ENCODE data around the gene ID3.
A peak's percentile ranks its signal among the peaks of the same experiment; 100 is the strongest.
"Not testable (repeated sequence)": the region's sequence is repeated elsewhere in the genome, so short reads cannot be mapped to it uniquely, and the experiment has no call there.

The ID3 gene

DNA sequence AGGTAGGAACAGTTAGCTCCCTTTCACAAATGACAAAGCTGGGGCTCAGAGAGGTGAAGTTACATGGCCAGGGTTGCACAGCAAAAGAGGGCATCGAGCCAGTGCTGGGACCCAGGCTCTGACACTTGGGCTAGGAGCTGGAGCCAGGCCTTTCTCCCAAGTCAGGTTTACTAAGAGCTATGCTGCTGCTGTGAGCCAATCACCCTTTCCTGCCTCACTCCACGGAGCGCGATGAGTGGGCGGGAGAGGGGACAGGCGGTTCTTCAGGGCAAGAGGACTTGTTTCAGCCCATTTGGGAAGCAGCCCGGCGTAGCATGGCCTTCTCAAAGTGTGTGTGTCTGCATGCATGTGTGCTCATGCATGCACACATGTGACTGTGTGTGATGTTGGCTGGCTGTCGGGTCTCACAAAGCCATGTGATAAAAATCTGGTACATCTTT, 10.6 kb downstream of the ID3 start:
- no peak for DNase-seq (ENCODE audit: low read depth)

DNA sequence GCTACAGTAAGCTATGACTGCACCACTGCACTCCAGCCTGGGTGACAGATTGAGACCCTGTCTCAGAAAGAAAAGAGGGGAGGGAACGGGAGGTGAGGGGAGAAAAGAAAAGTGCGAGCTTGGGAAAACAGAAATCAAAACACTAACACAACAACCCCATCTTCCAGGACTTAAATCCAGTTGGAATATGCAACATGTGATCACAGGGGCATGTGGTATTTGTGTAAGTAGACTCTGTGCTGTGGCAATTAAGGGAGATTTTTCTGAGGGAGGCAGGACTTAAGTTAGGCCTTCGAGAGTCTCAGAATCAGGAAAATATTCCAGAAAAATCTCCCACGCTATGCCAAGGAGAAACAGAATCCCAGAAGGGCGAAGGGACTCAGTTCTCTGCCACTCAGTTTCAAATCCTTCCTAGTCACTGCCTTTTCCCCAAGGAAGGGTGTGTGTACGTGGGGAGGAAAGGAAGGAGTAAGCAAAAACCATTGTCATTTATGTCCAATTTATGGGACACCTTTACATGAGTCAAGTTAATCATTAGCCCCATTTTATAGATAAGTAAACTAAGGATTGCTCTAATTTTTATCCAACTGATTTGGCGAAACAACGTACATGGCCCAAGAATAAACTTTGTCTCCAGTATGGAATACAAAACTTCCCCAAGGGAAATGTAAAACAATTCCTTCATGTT, 12.3 kb downstream of the ID3 start:
- no peak for DNase-seq (ENCODE audit: low read depth)

DNA sequence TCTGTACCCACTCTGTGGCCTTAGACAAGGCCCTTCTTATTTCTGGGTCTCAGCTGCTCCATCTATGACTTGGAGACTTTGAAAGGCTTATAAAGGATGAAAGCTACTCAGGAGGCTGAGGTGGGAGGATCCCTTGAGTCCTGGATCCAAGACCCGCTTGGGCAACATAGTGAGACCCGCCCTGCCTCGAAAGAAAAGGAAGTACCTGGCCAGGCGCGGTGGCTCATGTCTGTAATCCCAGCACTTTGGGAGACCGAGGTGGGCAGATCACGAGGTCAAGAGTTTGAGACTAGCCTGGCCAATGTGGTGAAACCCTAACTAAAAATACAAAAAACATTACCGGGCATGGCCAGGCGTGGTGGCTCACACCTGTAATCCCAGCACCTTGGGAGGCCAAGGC, 13.4 kb downstream of the ID3 start:
- no peak for DNase-seq (ENCODE audit: low read depth)

DNA sequence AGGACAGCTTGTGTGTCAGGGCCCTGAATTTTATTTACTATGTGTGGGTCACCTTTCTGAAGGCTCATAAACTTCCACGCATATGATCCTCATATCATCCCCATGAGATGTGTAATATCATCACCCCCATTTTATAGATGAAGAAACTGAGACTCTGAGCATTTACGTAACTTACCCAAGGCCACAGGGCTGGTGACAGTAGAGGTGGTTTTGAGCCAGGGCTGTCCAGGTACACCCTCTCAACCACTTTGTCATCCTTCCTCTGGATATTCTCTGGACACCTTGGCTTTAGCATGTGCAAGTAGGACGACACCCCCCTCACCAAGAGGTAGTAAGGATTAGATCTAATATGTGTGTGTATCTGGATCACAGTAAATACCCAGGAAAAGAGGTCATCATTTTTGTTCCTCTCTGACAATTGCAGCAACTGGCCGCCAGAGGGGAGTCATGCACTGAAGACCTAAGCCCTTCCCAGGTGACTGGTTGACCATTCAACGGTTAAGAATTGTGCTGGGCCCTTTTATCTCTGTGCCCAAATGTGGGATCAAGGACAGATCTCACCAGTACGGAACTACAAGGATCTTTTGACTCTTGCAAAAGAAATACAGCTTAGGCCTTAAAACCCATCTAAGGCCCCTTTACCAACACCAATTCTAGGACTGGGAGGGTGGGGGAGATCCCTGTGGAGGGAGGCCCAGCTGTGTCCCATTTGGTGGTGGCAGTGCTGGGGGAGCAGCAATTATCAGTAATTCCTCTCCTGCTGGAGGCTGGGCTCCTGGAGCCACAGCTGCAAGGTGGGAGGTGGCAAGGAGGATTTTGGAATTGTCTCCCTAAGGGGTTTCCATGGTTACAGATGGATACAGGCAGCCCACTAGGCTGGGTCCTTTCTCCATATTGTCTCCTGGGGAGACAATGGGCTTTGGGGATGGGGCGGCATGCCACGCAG, 14.6 kb downstream of the ID3 start:
- peak; percentile 66 for DNase-seq (ENCODE audit: low read depth)

DNA sequence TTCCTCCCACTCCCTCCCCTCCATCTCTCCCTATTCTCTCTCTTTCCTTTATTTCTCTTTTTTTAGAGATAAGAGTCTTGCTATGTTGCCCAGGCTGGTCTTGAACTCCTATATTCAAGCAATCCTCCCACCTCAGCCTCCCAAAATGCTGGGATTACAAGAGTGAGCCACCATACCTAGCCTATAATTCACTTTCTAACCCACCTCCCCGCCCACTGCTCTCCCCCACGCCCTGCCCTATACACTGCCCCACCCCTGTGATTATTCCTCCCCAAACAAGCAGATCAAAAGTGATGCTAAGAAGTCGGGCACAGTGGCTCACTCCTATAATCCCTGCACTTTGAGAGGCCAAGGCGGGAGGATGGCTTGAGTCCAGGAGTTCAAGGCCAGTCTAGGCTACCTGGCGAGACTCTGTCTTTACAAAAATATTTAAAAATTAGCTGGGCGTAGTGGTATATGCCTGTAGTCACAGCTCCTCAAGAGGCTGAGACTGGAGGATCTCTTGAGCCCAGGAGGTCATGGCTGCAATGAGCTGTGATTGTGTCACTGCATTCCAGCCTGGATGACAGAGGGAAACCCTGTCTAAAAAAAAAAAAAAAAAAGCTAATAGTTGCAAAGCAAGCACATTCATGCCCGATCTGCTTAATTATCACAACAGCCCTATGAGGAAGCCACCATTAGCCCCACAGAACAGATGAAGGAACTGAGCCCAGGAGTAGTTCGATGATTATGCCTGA, 15.4 kb downstream of the ID3 start:
- DNase-seq (ENCODE audit: low read depth), result no peak

DNA sequence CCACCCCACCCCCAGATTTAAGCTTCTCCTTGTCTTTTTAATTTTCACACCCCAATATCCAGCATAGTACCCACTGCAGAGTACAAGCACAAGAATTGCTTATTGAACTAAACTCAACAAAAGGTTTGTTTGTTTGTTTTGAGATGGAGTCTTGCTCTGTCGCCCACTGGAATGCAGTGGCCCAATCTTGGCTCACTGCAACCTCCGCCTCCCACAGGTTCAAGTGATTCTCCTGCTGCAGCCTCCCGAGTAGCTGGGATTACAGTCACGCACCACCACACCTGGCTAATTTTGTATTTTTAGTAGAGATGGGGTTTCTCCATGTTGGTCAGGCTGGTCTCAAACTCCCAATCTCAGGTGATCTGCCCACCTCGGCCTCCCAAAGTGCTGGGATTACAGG, 16.4 kb downstream of the ID3 start:
- DNase-seq (ENCODE audit: low read depth), result not testable (repeated sequence)

DNA sequence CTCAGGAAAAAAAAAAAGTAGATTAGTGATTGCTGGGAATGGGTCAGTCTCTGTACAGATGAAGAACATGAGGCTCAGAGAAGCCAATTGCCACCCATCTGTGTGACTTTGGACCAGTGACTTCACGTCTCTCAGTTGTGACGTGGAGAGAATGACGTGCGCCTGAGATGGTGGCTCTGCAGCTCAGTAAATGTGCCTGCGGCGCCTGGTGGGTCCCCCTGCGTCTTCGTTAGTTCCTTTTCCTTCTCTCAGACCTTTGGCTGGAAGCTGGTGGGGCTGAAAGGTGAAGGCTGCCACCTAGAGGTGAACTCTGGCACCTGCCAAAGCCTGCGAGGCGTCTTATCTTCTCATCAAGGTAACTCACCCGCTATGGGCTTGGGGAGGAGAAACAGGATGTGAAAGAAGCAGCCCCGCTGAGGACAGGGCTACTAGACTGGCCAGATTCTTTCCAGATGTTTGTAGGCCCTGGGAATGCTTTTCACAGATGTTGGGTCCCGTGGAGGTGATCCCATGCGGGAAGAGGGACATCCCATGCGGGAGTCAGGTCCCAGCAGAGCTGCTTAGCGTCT, 19.5 kb downstream of the ID3 start:
- DNase-seq (ENCODE audit: low read depth), result peak; percentile 84

DNA sequence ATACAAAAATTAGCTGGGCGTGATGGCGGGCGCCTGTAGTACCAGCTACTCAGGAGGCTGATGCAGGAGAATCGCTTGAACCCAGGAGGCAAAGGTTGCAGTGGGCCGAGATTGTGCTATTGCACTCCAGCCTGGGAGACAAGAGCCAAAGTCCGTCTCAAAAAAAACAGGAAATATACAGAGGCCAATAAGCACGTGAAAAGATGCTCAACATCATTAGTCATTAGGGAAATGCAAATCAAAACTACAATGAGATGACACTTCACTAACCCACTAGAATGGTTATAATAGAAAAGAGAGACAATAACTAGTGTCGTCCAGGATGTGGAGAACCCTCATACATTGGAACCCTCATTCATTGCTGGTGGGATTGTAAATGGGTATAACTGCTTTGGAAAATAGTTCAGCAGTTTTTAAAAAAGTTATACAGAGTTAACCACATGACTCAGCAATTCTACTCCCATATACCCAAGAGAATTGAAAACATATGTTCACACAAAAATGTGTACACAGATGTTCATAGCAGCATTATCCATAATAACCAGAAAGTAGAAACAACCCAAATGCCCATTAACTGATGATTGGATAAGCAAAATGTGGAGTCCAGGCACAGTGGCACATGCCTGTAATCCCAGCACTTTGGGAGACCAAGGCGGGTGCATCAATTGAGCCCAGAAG, 21.9 kb downstream of the ID3 start:
- no peak for DNase-seq (ENCODE audit: low read depth)

DNA sequence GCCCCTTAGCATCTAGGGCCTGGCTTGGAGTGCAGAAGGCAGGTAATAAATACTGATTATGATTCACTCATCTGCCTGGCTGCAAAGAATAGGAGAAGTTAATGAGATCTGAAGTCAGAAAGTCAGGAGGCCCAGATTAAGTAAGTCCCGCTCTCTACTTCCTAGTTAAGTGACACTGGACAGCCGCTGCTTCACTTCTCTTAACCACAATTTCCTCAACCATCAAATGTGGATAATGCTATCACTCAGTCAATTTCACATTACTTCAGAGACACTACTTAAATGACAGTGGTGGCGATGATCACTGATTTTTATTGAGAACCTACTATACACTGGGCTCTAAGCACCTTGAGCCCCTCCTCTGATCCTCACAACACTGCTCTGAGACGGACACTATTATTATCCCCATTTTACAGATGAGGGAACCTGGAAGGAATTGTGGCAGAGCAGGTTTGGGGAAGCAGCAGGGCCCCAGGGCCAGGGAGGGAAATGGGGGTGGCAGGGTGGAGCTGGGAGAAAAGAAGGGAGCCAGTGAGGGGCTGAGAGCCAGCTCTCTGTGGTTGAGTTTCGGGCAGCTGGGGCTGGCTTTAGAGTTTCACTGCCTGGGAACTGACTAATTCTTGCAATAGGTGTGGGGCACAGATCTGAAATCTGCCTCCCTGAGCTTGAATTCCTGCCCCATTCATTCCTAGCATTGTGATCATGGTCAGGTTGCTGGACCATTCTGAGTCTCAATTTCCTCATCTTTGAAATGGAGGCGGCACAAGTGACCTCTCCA, 25.9 kb downstream of the ID3 start:
- DNase-seq (ENCODE audit: low read depth), result no peak

DNA sequence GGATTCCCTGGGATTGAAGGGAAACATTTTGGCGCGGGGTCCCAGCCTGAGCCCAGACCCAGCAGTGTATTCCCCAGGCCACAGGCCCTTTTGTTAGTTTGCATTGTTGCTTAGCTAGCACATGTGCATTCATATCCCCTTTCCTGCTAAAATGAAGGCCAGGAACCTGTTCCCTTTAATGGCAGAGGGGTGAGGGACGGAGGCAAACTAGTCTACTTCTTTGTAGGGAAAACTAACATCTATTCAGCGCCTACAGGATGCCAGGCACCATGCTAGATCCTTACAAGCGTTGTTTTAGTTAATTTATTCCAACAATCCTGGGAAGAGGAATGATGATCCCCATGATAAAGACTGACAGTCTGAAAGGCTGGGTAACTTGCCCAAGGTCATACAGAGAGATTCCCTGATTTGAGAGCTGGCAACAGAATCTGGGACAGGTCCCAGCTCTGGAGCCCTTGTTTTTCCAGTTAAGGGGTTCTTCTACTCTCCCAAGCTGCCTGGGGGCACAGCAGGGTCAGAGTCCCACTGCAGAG, 27.7 kb downstream of the ID3 start:
- DNase-seq (ENCODE audit: low read depth), result no peak

DNA sequence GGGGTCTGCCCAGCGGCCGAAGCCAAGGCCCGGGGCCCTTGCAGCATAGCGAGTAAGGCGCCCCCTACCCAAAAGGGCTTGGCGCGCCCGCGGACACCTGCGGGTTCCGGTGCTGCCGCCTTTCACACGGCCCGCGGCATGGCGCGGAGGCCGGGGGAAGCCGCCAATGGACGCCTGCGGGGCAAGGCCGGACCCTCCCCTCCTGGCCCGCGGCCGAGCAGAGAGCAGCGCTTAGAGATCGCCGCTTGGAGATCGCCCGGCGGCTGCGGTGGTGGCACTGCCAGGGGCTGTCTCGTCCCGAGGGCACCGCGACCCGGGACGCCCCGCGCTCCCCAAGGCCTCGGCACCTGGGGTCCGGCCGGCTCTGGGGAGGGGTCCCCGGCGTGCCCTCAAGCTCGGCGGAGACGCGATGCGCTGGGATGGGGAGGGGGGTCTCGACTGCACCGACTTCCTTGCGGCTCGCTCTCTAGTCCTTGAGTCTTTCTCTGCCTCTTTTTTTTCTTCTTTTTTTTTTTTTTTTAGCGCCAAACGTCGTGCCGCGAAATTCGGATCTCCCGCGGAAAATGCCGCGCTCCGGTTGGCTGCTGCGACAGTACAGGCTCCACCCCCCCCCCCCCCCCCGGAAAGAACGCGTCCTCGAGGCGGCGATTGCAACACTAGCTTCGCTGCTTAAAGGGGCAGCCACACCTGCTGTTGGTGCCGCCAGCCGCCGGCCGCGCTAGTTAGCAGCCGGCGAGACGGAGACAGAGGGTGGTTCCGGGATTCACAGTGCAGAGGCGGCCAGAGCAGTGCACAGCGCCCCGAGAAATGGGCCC, 28.3 kb downstream of the ID3 start, which contains the start of gene E2F2:
Gene E2F2, minus strand, starts transcription at position 487 of the 815 bp plus-strand sequence. Its CDS starts 440 bp downstream, at position 47.
- peak; percentile 73 for DNase-seq (ENCODE audit: low read depth)

DNA sequence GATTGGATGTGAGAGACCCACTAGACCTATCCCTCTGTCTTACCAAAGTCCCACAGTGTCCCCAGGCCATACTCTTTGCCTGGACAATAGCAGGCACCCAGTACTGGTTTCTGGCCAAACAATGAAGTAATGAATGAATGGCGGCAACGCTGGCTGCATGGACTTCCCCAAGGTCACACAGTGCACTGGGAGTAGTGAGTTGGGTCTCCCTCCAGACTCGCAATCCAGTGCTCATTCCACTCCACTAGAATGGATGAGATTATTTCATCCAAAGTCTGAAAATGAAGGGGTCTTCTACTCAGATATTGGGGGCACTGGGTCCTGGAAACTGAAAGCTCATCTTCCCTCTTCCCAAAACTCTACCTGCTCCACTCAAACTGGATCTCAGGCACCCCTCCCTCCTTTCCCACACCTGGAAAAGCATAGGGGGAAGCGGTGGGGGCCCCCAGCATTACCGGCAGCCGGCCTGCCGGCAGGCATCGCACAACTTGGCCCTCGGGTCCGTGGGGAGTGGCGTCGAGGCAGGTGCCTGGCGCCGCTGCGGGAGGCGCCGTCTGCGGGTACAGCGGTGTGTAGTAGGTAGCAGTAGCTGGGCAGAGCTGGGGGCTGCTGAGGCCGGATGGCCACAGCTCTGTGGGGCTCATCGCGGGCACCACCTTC, 29.1 kb downstream of the ID3 start:
- no peak for DNase-seq (ENCODE audit: low read depth)

DNA sequence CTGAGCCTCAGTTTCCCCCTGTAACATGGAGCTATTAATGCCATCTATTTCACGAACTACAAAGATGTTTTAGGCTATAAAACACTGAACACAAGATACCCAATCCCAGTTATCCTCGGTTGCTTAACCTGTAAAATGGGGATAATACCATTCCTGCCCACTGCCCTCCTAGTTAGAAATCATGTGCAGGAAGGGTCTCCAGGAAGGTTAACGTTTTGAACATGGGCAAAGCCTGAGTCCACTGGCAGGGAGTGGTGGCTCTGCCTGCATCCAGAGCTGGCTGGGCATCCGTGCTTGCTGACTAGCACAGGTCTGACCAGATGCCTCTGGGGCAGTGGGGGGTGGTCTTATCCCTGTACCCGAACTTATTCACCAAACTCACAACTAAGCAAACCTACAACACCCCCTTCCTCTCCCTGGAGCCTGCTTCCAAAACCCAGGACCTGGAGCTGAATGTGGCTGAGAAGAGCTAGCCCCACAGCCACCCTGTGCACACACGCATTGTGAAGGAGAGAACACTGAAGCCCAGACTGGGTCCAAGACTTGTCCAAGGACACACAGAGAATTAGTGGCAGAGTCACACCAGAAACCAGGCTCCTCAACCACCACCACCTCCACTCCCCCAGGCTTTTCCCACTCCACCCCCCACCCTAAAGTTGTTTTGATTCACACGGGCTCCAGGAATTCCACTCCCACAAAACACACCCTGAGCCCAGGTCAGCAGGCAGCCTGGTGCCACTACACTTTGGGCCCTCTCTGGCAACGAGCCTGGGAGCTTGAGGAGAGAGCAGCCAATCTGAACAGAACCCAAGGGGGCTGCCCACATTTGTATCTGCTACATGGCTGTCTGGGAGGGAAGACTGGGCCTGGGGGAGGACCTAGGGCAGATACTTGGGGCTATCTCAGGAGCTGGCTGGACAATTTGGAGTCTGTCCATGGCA, 29.9 kb downstream of the ID3 start:
- no peak for DNase-seq (ENCODE audit: low read depth)

DNA sequence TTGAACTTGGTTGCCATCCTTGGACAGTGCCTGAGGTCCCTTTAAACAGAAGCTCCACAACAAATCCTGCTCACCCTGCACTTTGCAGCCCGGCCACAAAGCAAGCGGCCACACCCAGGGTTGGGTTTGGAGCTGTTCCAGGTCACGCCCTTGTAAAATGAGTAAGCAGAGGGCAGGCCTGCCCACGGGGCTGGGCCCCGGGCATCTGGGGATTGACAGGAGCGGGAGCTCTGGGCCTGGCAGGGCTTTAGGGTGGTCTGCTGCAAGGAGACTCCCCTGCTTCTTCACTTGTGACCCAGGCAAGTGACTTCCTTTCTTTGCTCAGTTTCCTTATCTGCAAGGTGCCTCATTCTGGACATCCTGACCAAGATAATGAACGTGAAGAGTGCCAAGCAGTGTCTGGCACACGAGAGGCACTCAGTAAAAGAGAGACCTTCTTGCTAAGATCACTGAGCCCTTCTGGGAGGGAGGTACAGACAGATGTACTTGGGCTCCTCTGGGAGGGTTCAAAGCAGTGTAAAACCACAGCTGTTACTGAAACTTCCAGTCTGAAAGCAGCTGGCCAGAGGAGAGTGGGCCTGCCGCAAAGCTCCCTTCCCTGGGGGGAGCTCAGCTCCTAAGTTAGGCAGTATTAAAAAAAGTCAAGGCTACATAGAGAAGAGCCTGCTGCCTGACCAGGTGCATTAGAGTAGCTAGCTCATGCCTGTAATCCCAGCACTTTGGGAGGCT, 30.9 kb downstream of the ID3 start:
- DNase-seq (ENCODE audit: low read depth), result peak; percentile 62

DNA sequence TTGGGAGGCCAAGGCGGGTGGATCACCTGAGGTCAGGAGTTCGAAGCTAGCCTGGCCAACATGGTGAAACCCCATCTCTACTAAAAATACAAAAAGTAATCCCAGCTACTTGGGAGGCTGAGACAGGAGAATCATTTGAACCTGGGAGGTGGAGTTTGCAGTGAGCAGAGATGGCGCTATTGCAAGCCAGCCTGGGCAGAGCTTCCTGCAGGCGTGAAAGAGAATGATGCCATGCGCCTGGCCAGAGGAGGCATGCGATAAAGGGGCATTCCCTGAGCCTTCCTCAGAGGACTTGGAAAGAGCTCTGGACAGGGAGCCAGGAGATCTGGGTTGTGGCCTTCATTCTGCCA, 31.4 kb downstream of the ID3 start:
- DNase-seq (ENCODE audit: low read depth), result no peak

DNA sequence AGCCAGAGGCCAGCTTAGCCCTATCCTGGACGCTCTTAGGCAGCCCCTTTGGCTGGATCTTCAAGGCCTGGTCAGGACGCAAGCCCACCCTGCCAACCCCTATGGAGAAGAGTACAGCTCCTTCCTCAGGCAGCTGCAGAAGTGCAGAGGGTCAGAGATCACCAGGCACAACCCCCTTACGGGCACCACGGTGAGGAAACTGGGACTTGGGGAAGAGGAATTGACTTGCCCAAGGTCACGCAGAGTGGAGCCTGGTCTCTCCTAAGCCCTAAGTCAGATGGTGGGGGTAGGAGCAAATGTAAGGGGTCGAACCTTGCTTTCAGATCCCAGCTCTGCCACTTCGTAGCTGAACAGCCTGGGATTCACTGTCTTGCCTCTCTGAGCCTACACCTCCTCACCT, 31.9 kb downstream of the ID3 start:
- DNase-seq (ENCODE audit: low read depth), result no peak

DNA sequence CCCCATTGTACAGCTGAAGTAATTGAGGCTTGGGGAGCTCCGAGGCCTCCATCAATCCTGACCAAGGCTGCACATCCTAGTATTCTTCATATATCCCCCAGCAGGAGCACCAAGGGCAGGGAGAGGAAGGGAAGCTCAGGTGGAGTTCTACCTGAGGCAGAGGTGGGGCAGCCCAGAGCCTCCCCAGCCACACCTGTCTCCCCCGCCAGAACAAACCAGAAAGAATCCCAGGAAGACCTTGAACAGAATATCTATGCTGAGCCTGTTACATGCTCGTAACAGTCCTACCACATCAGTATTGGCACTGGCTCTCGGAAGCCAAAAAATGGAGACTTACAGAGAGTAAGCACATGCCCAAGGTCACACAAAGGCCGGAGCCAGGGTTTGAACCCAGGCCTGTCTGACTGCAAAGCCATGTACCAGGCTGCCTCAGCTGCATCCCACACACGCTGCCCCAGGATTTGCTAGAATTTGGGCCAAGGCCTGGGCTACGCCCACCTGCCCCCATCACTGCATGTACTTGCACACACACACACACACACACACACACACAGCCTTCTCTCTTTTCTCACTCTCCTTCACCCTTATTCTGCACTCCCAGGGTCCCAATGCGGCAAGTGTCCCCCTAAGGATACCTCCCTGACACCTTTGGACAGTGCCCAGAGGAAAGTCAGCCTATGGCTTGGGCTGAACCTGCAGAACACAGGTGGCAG, 32.8 kb downstream of the ID3 start:
- no peak for DNase-seq (ENCODE audit: low read depth)

Data from stimulated activated CD8-positive, alpha-beta memory T cell treated with anti-CD3 and anti-CD28 coated beads, Interleukin-12 subunit alpha, Interleukin-12 subunit beta, amount 100 ng/mL, for 1 hour (primary cell).